HK-2 (cell line): ENCODE data around the gene TMEM82.
"Not testable (repeated sequence)": the region's sequence is repeated elsewhere in the genome, so short reads cannot be mapped to it uniquely, and the experiment has no call there.

Source experiments
- DNase-seq: peaks from one replicate; pipeline ENCODE4 v3.0.0-alpha.2; 2018; ENCODE audit not compliant: unreplicated experiment

TMEM82 gene

DNA sequence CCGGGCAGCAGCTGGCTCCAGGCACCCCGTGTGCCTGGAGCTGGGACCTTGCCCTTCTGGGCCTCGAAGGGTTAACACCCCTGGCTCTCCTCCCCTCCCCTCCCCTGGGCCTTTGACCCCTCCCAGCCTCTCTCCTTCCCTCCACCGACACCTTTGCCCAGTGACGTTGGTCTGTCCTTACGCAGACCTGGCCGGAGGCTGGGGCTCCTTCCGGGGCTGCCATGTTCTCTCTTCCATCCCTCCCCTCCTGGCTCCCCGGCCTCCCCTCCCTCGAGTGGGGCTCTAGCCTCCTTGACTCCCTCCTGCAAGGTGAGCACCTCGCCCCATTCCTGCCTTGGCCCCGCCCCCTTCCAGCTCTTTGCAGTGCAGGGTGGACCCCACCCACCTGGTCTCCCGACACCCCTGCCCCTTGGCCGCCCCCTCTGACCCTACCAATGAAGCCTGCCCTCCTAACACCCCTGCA lies at the start of gene TMEM82:
Gene TMEM82, plus strand, starts transcription at position 161 of the 463 bp plus-strand sequence. Its CDS starts 61 bp downstream, at position 222.
- DNase-seq: no peak

DNA sequence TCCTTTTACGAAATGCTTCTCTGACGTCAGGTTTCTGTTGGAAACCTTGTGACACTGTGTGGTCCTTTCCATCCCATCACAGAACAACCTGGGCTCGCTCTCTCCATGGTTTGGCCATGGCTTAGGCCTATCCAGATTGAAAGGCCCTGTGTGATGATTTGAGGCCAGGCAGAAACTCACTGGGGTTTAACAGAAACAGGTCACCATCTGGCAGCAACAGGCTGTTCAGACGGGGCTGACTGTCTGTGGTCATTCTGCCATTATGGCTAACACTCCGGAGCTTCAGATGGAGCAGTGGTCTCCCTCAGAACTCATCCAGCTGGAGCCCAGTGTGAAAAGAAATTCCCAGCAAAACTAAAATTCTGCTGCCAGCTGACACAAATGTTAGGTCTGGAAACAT lies 48.9 kb upstream of the TMEM82 start:
- no peak for DNase-seq

DNA sequence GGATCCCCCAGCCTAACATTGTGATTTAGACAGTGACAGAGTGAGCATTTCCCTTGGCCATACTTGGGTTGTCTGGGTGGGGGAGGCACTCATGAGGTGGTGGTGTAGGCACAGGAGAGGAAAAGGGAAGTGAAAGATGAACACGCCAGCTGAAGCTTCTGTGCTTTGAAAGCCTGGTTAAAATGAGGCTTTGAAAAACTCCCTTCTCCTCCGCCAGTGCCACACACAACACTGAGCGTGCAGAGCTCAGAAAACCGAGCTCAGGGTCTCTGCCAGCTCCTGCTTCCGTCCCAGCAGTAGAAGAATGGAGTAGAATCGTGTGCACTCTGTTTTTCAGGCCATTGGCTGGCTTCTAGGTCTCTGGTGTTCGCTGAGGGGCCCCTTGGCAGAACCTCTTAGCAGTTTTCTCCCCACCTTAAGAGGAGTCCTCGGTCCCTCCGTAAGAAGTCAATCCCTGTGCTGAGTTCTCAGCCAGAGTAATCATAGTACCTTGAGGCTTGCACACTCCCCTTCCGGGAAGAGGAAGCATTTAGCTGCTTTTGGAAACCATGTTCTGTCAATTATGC lies 45.3 kb upstream of the TMEM82 start:
- no peak for DNase-seq

DNA sequence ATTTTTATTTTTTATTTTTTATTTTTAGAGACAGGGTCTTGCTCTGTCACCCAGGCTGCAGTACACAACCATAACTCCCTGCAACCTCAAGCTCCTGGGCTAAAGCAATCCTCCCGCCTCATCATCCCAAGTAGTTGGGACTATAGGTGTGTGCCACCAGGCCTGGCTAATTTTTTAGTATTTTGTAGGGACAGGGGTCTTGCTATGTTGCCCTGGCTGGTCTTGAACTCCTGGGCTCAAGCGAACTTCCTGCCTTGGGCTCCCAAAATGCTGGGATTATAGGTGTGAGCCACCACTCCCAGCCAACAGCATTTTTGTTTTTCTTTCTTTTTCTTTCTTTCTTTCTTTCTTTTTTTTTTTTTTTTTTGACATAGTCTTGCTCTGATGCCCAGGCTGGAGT lies 44.1 kb upstream of the TMEM82 start:
- no peak for DNase-seq

DNA sequence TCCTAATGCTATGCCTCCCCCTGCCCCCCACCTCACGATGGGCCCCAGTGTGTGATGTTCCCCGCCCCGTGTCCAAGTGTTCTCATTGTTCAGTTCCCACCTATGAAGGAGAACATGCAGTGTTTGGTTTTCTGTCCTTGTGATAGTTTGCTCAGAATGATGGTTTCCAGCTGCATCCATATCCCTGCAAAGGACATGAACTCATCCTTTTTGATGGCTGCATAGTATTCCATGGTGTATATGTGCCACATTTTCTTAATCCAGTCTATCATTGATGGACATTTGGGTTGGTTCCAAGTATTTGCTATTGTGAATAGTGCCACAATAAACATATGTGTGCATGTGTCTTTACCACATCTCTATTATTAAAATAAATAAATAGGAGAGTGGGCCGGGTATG lies 43.0 kb upstream of the TMEM82 start:
- DNase-seq: not testable (repeated sequence)

DNA sequence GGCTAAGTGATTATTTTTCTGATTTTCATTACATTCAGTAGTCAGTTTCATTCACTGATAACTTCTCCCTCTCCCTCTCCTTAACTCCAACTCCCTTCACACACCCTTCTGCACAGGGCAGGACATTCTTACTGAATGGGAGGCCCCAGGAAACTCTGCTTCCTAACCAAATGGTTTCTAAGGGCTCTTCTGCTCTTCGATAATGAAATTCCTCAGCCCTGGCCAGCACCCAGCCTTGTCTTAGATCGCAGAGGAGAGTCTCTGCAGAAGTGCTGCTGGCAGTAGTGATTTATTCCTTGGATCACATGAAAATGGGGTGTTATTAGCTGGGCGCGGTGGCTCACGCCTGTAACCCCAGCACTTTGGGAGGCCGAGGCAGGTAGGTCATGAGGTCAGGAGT lies 41.8 kb upstream of the TMEM82 start:
- no peak for DNase-seq

DNA sequence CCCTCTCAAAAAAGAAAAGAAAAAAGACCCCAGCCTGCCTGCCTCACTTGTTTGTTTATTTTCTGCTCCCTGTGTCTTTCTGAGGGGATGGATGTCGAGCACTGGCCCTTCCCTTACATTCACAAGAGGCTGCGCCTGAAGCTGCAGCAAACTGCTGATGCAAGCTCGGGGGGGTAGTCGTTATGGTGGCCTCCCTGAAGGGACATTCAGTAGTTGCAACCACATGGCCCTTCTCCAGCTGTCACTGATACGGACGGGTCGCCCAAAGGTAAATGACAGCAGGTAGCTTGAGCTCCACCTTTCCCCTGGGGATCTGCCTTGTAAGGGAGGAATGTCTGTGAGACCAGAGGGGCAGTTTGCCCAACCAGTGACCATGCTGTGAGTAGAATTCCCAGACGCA lies 40.5 kb upstream of the TMEM82 start:
- DNase-seq: no peak

DNA sequence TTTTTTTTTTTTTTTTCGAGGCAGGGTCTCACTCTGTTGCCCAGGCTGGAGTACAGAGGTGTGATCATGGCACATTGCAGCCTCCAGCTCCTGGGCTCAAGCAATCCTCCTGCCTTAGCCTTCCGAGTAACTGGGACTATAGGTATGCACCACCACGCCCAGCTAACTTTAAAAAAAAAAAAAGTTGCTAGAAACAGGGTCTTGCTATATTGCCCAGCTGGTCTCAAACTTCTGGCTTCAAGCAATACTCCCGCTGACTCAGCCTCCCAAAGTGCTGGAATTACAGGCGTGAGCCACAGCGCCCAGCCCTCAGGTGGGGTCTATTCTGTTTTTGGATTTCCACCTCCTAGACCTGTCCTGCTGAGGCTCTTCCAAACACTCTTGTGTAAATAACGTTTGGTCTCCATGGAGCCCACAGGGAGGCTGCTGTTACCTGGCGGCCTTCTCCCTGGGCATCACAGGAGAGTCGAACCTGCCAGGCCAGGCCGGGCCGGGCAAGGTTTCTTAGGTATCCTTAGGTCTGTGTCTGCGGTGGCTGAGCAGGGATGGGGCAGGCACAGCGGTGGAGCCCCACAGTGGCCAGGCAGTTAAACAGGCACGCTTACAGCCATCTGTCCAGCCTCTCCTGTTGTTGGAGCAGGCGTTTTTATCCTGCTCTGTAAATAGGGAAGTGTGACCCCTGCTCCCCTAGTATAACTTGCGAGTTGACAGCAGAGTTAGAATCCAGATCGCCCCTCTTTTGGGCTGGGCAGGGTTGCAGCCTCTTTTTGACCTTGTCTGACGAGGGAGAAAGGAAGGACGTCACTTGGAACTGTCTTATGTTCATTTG lies 39.4 kb upstream of the TMEM82 start:
- DNase-seq: peak; percentile 70

DNA sequence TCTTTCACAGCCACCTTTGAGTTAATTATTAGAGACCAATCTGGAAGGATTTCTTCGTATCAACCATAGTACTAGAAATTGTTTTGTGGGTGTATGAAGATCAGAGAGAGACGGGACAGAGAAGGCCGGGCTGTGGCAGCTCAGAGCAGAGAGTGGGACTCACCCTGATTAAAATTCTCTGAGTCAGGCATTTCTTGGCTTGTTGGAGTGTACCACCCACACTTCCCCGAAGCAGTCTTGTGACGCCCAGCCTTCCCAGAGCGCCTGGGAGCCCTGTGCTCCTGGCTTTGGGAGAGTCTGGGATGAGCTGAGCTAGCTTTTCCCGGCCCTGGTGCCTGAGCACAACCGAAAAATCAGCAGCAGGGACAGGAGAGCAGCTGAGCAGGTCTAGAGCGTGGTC lies 38.7 kb upstream of the TMEM82 start:
- peak; percentile 70 for DNase-seq

DNA sequence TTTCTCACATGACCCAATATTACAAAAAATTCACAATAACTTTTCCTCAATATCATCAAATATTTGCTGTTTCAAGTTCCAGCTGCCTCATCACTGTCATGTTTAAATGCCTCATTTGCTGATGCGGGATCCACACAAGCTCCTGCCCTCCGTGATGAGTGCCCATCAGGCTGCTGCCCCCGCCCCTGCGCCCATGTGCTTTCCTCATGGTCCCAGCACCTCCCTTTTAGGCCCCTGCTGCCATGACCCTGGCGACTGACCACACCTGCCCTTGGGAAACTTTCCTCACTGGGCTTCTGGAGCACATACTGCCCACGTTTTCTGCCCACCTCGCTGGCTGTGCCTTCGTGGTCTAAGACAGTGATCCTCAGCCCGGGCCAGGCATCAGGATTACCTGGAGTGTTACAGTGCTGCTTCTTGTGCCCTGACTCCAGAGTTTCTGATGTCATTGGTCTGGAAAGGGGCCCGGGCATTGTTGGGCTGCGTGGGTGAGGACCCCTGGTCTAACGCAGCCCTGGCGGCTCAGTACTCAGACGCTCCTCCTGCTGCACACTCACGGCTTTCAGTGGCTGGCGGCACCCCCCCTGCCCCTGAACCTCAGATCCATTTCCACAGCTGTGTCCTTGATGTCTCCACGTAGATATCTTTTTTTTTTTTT lies 37.6 kb upstream of the TMEM82 start:
- DNase-seq: no peak

DNA sequence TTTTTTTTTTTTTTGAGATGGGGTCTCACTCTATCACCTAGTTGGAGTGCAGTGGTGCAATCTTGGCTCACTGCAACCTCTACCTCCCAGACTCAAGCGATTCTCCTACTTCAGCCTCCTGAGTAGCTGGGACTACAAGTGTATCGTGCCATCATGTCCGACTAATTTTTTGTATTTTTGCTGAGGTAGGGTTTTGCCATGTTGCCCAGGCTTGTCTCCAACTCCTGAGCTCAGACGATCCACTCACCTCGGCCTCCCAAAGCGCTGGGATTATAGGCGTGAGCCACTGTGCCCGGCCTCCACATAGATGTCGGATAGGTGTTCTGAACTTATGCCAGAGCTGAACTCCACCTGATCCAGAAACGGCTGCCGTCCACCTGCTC lies 37.1 kb upstream of the TMEM82 start:
- no peak for DNase-seq

DNA sequence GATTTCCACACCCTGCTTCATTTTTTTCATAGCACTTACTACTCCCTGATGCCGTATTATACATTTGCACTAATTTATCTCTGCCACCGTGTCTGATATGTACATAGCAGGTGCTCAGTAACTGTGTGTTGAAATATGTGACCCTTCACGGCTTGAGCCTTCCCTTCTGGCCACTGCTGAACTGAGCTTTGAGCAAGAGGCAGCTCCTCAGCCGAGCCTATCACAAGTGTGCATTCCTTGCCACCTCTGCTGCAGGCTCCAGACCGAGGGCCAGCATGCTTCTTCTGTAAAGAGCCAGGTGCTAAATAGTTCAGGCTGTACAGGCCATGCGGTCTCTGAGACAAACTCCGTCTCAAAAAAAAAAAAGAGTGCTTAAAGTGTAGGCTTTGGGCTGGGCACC lies 35.5 kb upstream of the TMEM82 start:
- no peak for DNase-seq

DNA sequence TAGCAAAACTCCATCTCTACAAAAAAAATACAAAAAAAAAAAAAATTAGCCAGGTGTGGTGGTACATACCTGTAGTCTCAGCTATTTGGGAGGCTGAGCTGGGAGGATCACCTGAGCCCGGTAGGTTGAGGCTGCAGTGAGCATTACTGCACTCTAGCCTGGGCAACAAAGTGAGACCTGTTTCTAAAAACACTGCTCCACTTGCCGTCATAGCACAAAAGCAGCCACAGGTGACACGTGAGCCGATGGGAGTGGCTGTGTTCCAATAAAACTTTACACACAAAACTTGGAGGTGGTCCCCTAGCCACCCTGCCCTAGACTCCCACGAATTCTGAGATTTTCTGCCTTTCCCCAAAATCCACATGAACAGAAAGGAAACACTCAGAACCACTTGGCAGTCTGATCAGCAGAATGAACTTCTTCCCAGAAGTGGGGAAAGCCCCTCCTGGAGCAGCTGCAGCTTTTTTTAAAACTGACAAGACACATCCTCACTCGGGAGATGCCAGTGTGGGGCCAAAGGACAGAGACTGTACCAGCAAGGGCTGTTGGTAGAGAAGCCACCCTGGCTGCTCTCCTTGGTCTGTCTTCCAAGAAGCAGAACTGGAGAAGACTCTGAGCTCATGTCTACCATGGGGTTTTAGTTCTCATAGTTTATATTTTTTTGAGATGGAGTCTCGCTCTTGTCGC lies 34.9 kb upstream of the TMEM82 start:
- DNase-seq: no peak

DNA sequence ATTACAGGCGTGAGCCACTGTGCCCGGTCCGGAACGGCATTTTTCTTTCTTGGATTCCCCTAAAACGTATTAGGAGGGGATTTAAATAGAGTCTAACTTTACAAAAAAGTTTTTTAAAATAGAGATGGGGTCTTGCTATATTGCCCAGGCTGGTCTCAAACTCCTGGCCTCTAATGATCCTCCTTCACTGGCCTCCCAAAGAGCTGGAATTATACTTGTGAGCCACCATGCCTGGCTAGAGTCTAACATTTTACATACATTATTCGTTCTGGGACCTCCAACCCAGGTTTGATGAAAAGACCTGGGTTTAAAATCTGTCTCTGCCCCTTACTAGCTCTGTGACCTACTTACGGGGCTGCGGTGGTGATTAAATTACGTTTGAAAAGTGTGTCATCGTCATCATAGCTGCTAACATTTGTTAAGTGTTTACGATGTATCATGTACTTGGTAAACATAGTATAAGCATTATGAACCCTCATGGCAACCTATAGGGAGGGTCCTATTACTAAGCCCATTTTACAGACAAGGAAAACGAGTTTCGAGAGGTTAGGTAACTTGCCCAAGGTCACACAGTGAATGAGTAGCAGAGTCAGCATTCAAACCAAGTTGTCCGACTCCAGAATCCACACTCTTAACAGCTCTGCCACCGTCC lies 33.7 kb upstream of the TMEM82 start:
- DNase-seq: no peak

DNA sequence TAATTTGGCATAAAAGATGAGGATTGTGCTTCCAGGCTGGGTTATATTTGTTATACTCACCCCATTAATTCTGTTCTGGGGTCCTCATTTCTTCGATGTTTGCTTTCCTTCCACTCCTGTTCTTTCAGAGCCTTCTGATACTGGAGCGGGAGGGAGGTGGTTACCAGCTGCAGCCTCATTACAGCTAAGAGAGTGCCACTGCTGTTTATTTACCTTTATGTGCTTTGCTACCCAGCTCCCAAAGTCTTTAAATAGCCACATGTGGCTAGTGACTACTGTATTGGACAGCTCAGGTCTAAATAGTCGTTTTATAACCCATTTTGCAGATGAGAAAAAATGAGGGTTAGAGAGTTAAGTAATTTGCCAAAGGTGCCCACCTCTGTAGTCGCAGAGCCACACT lies 33.1 kb upstream of the TMEM82 start:
- DNase-seq: no peak

DNA sequence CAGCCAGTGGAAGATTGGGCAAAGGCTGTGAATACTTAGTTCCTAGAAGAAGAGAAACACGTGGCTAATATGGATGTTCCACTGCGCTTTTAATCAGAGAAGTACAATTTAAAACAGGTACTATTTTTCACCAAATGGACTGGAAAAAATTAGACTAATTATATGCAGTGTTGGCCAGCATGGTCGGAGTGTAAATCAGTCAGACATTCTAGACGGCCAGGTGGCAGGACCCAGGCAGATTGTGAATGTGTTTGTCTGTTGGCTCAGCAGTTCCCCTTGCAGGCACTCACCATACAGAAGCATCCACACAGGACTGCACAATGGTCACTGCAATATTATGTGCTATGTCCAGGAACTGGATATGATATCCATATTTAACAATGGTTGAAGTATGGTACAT lies 30.1 kb upstream of the TMEM82 start:
- no peak for DNase-seq

DNA sequence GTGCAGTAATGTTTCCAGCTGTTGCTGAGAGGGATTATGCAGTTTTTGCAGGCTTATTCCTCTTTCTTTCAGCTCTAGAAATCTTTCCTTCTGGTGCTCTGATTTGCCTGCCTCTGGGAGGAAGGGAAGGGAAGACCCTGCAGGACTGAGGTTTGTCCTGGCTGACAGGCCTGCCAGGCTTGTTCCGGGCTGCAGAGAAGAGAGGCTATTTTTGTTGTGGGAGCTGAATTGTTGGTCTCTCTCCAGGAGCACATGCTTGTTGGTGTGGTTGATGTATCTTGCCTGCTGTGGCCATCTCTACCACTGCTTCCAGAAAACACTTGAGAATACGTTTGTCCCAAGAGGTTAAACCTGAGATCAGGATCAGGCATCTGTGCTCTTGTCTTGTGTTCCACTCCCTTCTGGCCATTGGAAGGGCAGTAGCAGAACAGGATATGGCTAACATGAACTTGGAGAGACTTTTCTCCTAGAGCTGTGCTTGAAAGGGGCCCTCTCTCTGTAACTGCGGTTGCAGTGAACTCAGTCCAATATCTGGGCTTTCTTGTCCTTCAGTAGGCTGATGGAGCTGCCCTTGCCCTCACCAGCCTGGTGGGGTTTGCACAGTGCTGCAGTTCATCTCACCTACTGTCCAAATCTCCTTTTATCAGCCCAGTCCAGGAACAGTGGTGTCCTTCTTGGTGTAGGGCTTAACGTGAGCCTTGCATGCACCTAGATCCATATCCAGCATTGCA lies 27.7 kb upstream of the TMEM82 start:
- DNase-seq: no peak

DNA sequence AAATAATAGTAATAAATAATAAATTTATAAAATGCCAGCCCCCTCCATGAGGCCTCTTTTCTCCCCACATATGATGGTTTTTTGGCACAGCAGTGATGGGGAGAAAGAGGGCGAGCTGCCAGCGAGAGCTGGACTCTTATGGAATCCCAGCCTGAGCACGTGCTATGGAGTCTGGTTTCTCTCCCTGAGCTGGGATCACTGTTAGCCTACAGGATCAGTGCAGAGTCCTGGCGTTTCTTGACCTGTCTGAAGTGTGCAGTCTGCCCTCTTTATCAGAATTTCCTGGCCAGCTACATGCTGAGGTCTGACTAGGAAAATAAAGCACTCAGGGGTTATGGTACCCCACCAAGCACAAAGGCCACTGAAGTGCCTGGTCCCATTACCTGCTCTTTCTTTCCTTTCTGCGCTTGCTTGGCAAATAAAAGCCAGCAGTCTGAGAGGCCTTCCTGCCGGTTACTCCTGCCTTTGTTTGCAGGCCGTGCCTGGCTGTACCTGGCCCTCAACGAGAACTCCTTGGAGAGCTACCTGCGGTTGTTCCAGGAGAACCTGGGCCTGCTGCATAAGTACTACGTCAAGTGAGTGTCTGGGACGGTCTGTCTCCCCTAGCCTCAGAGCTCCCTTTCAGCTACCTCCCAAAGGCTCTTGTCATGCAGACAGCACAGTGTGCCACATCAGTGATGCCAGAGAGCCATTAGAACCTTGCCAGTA lies 24.7 kb upstream of the TMEM82 start:
- DNase-seq: no peak

DNA sequence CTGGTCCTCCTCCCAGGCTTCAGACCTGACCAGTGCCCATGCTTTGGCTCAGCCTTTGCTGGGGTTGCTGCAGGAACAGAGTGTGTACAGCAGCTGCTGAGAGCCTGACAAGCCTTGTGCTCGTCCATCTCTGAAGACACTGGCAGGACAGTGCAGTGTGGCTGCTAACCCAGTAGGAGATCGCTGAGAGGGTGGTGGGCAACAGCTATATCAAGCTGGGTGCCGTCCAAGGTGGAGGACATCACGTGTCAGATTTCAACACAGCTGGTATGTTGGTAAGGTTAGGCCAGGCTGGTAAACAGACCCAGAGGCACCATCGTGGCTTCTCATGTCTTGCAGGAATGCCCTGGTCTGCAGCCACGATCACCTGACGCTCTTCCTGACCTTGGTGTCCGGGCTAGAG lies 24.1 kb upstream of the TMEM82 start:
- no peak for DNase-seq

DNA sequence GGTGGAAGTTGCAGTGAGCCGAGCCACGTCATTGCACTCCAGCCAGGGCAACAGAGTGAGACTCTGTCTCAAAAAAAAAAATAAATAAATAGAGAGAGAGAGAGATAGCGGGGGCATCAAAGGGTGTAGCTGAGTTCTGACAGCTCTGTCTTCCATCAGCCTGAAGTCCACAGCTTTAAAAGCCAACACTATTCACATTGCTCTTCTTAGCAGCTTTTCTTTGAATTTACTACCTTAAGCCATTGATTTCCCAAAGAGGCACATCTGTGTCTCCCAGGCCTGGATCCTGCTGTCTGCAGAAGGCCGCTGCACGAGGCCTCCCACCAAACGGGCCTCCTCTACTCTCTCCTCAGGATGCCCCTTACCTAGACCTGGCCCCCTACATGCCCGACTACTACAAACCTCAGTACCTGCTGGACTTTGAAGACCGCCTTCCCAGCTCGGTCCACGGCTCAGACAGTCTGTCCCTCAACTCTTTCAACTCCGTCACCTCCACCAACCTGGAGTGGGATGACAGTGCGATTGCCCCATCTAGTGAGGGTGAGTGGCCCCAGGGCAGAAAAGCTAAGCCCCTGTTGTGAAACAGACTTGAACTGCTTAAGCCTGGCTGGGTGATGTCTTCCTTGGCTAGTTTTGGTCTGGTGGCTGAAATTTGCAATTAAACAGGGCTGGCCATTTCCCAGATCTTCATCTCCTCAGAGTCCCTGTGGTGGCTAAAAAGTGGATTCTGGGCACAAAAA lies 22.7 kb upstream of the TMEM82 start:
- no peak for DNase-seq
